Esophagus muscularis mucosa (tissue), 4 donors: ENCODE data around the gene KCNQ4. TPM values are rescaled to one million over a fixed set of nuclear protein-coding genes. Genes with fewer than 3 reads are reported as not detected.
A peak's percentile ranks its signal among the peaks of the same experiment; 100 is the strongest.

ENCODE experiments used
- DNase-seq: peaks from one replicate; pipeline ENCODE4 v3.0.0-alpha.2; 2017; ENCODE audit errors: extremely low spot score
- H3K27ac ChIP-seq, 4 donors: fragments of 200-600 bp; sonication (generic); replicated peaks in 1 of 4; 1 replicate in 3 of 4; 2 replicates in 1 of 4; pipeline ENCODE4 v1.5.1; 2016 to 2019; ENCODE audit warnings: mild to moderate bottlenecking in 1 of 4
- H3K27me3 ChIP-seq, 4 donors: fragments of 200-600 bp; sonication (generic); one replicate each; pipeline versions ENCODE4 v1.5.1 to v1.6.0; 2016 to 2019
- H3K36me3 ChIP-seq, 4 donors: fragments of 200-600 bp; sonication (generic); one replicate each; pipeline ENCODE4 v1.5.1; 2016 to 2019
- H3K4me1 ChIP-seq, 4 donors: fragments of 200-600 bp; sonication (generic); one replicate each; pipeline ENCODE4 v1.5.1; 2016 to 2019
- H3K4me3 ChIP-seq, 4 donors: fragments of 200-600 bp; sonication (generic); 1 replicate in 2 of 4; 2 replicates in 2 of 4; pipeline ENCODE4 v1.5.1; 2016 to 2019; ENCODE audit warnings: mild to moderate bottlenecking in 4 of 4, moderate library complexity in 1 of 4
- H3K9me3 ChIP-seq, 4 donors: fragments of 200-600 bp; sonication (generic); 1 replicate in 3 of 4; 2 replicates in 1 of 4; pipeline ENCODE4 v1.5.1; 2016 to 2019
- CTCF ChIP-seq, 3 experiments: fragments of 200-600 bp in 2 of 3; fragments of 450-650 bp in 1 of 3; sonication (generic) in 2 of 3; IDR thresholded peaks; one replicate each; pipeline ENCODE4 v1.5.1; 2017 to 2019; ENCODE audit warnings: antibody characterized with exemption in 3 of 3, mild to moderate bottlenecking in 2 of 3, moderate library complexity in 1 of 3
- EP300 ChIP-seq: sonication (generic); formaldehyde crosslinking; IDR thresholded peaks from one replicate; pipeline ENCODE4 v1.6.1; 2017; ENCODE audit warnings: antibody characterized with exemption
- POLR2A ChIP-seq: fragments of 450-650 bp; IDR thresholded peaks from one replicate; pipeline ENCODE4 v1.6.1; 2017; ENCODE audit warnings: antibody characterized with exemption, moderate library complexity, mild to moderate bottlenecking, low read depth
- POLR2AphosphoS5 ChIP-seq, 2 donors: sonication (generic); formaldehyde crosslinking; IDR thresholded peaks; one replicate each; pipeline ENCODE4 v1.6.1; 2017; ENCODE audit warnings: antibody characterized with exemption in 2 of 2
- WGBS: methylation state at CpG from one replicate; pipeline ENCODE4 v1.1.5; 2018; 5-methylcytosine and 5-hydroxymethylcytosine counted together
- intact Hi-C: fragments of 100-400 bp; cut with DNase I; formaldehyde crosslinking; loops from one replicate; pipeline ENCODE4 v1.15.1; 2023
- total RNA-seq, 4 donors: library from RNA; depleted of rRNA; stranded (reverse); fragments of >200 nt; gene quantifications; one replicate each; pipeline versions ENCODE4 v1.1.0 to v1.2.1, GENCODE V29; 2016

The KCNQ4 gene
- total RNA-seq, 4 donors from 2014 or later = 9.3 to 22.0 (median 17.1) TPM

DNA sequence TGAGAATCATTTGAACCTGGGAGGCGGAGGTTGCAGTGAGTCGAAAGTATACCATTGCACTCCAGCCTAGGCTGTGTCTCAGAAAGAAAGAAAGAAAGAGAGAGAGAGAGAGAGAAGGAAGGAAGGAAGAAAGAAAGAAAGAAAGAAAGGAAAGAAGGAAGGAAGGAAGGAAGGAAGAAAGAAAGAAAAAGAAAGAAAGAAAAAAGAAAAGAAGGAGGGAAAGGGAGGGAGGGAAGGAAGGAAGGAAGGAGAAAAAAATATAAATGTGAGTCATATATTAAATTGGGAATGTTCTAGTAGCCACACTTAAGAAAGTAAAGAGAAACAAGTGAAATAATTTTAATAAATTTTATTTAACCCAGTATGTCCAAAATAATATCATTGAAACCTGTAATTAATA is 95.3 kb downstream of the KCNQ4 start:
- Histone ChIP-seq H3K4me1 (peaks cover 4 to 15% (median 10%) of the 10 kb centered on the region in 4 donors), H3K27ac (no peak overlapping the region), H3K4me3 (no peak overlapping the region), H3K9me3 (peaks cover 0 to 9% (median 4%) of the 10 kb centered on the region in 4 donors), H3K36me3 (no peaks in the 10 kb centered on the region), H3K27me3 (peaks cover 0 to 24% (median 1%) of the 10 kb centered on the region in 4 donors)
- intact Hi-C loops = no loop called here
- no peak for TF ChIP-seq POLR2AphosphoS5 (IDR thresholded peaks at IDR 0.05)
- no peak for TF ChIP-seq CTCF (IDR thresholded peaks at IDR 0.05)
- TF ChIP-seq EP300 = no peak
- no peak for TF ChIP-seq POLR2A
- WGBS = 91% methylated on average over 2 of the region's 2 CpGs
- DNase-seq = no peak

- Histone ChIP-seq H3K4me3 (no peak overlapping the region), H3K4me1 (peaks cover 10 to 21% (median 17%) of the 10 kb centered on the region in 4 donors), H3K9me3 (peaks cover 0 to 9% (median 4%) of the 10 kb centered on the region in 4 donors), H3K27ac (no peak overlapping the region), H3K27me3 (peaks cover 0 to 32% (median 8%) of the 10 kb centered on the region in 4 donors), H3K36me3 (no peaks in the 10 kb centered on the region)
- intact Hi-C loops = no loop called here
- no peak for DNase-seq
- no peak for TF ChIP-seq EP300
- TF ChIP-seq POLR2A = no peak
- TF ChIP-seq CTCF (IDR thresholded peaks at IDR 0.05) = no peak
- no peak for TF ChIP-seq POLR2AphosphoS5 (IDR thresholded peaks at IDR 0.05)
- 83% methylated on average over 10 of the region's 11 CpGs for WGBS
These were observed 96.0 kb downstream of the KCNQ4 start for GRCh38 chr1:40879482-40880175.

DNA sequence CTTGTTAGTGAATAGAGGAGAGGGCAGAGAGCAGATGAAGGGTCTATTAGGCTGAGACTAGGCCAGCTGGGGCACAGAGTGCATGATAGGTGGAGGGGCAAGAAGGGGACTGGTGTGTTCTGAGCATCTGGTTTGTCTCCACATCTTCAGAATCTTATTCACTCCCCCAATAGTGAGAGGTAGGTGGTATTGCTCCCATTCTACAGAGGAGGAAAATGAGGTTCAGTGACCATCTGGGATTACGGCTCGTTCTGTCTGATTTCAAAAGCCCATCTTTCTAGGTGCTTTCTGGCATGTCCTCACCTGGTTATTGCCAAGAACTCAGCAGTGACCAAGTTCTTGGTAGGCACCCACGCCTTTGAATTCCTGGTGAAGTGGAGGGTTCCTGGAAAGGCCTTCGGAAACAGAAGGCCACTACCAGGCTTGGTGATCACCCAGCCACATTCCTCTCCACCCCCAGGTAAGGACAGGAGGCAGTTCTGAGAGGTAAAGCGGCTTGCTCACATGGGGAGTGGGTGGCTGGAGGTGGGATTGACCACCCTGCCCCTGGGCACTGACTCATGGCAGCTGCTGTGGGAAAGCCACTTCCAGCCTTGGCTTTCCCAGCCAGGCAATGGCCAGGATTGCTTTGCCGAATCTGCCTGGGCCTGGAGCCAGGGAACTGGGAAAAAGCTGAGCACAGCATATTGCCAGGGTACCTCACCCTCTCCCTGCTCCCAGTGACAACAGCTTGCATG is 97.4 kb downstream of the KCNQ4 start:
- no peak for DNase-seq
- intact Hi-C loops = no loop called here

DNA sequence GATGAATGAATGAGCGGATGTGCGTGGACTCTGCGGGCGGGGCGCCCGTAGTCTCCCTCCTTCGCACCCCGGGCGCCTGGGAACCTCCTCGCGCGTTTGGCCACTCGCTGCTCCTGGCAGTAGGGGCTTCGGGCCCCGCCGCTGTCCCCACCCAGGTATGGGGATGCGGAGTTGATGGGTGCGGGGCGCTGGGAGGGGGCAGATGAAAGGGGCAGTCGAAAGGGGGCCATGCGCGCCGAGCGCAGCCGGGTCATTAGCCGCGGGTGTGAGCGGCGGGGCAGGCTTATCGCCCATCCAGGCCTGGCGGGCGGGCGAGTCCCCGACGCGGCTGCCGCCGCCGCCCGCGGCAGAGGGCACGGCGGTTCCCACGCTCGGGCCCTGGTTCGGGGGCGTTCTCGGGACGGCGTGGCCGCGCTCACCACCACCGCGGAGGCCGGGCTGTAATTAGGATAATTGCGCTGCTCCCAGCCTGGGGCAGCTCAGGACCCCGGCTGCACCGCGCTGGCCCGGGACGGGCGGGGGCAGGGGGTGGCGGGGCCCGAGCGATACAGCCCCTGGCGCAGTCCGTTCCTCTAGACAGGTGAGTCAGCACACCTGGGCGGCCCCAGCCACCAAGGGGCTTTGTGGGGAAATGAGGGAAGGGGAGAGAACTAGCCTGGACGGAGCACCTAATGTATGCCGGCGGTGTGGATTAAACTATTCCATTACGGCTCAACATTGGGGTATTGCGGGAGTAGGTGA is 100.6 kb downstream of the KCNQ4 start:
- peaks cover 0 to 41% (median 9%) of the 10 kb centered on the region in 4 donors for H3K27me3 ChIP-seq
- peak overlapping the region; percentile 42 to 44 (median 43) for H3K4me3 ChIP-seq
- peaks cover 6 to 10% (median 9%) of the 10 kb centered on the region in 4 donors for H3K4me1 ChIP-seq
- no peak for DNase-seq
- no peaks in the 10 kb centered on the region for H3K9me3 ChIP-seq
- intact Hi-C loops = no loop called here
- TF ChIP-seq EP300 = no peak
- no peak for TF ChIP-seq CTCF (IDR thresholded peaks at IDR 0.05)
- no peak for TF ChIP-seq POLR2AphosphoS5 (IDR thresholded peaks at IDR 0.05)
- no peak for TF ChIP-seq POLR2A
- WGBS = 45% methylated on average over 22 of the region's 73 CpGs
- H3K36me3 ChIP-seq = no peaks in the 10 kb centered on the region
- H3K27ac ChIP-seq = no peak overlapping the region

More for the DNA sequence above, 97.4 kb downstream of the KCNQ4 start:
- Histone ChIP-seq H3K4me3 (no peak overlapping the region), H3K9me3 (peaks cover 0 to 8% (median 3%) of the 10 kb centered on the region in 4 donors), H3K4me1 (peaks cover 10 to 21% (median 17%) of the 10 kb centered on the region in 4 donors), H3K36me3 (no peaks in the 10 kb centered on the region), H3K27me3 (peaks cover 0 to 41% (median 9%) of the 10 kb centered on the region in 4 donors), H3K27ac (no peak overlapping the region)
- TF ChIP-seq CTCF (IDR thresholded peaks at IDR 0.05) = no peak
- no peak for TF ChIP-seq EP300
- no peak for TF ChIP-seq POLR2A
- TF ChIP-seq POLR2AphosphoS5 (IDR thresholded peaks at IDR 0.05) = no peak
- WGBS = 93% methylated on average over 5 of the region's 6 CpGs
